ENCODE data around the gene CCKAR. TPM values are rescaled to one million over a fixed set of nuclear protein-coding genes. Genes with fewer than 3 reads are reported as not detected.

The CCKAR gene, protein sequence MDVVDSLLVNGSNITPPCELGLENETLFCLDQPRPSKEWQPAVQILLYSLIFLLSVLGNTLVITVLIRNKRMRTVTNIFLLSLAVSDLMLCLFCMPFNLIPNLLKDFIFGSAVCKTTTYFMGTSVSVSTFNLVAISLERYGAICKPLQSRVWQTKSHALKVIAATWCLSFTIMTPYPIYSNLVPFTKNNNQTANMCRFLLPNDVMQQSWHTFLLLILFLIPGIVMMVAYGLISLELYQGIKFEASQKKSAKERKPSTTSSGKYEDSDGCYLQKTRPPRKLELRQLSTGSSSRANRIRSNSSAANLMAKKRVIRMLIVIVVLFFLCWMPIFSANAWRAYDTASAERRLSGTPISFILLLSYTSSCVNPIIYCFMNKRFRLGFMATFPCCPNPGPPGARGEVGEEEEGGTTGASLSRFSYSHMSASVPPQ
- total RNA-seq (ENCODE audit: low replicate concordance), result under 0.01 TPM in 1 of 2 replicates, not detected in the other

DNA sequence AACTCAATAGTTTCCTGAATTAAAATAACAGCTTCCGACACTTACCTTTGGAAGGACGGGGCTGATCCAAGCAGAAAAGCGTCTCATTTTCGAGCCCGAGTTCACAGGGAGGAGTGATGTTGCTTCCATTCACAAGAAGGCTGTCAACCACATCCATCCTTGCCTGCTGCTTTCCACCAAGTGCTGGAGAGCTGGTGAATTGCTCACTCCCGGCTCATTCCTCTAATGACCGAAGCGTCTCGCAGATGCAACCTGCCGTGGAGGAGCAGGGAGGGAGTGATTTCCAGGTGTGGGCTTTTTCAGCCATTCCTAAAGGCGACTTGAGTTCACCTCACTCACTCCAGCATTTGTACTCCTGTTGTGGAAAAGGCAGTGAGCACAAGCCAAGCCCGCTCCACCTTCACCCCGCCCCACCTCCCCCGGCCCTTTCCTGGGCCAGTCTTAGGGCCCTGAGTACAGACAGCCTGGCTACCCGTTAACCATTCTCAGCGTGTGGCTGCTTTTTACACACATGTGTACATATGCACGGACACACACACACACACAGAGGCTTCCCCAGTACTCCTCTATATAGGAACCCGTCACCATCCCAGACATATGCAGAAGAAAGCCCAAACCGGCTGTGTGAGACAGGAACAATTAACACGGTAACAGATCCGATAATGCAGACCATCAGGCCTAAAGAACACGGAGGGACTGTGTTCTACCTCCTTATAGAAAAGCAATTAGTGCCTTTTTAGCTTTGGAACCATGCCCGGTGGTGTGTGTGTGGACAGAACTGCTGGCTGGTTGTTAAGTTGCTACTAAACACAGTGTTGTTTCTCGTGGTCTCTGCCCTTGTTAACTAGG is at the start of gene CCKAR:
CCKAR (minus strand) TSS at position 374 of the 849 bp plus-strand sequence; CDS start at position 157, 217 bp downstream.

Other genes starting within 250 kb of the CCKAR start
- gene RBPJ, start 169.5 kb downstream of the CCKAR start, total RNA-seq (ENCODE audit: low replicate concordance), result 27.7 and 91.8 TPM in 2 replicates
- 11.8 and 16.5 TPM in 2 replicates for gene TBC1D19, start 93.6 kb upstream of the CCKAR start, total RNA-seq (ENCODE audit: low replicate concordance)

Measured in smooth muscle cell of the coronary artery (primary cell).